ENCODE data around the gene FANCL. TPM values are rescaled to one million over a fixed set of nuclear protein-coding genes. Genes with fewer than 3 reads are reported as not detected.
"Not testable (repeated sequence)": the region's sequence is repeated elsewhere in the genome, so short reads cannot be mapped to it uniquely, and the experiment has no call there.

Gene FANCL
- total and polyA plus RNA-seq, 9 of the 15 experiments (the other 6 are each of a cell fraction or from before 2014, with no cell fraction given): 36.7 to 120 (median 58.5) TPM

GRCh38 chr2:58251331-58252201, 10.4 kb upstream of the FANCL start:
- peak; percentile 19 for FAIRE-seq
- in situ Hi-C loops (cut with MboI); H3K4me2 ChIP-seq (ENCODE audit: insufficient read depth, low read length); H3K27me3 ChIP-seq (ENCODE audit: control insufficient read depth in 2 of 2, insufficient read depth in 2 of 2, low read length in 2 of 2); intact Hi-C loops (cut with micrococcal nuclease); H2AFZ ChIP-seq (ENCODE audit: low read depth, low read length); H4K20me1 ChIP-seq (replicated peaks; ENCODE audit: control insufficient read depth, insufficient read depth, low read length); CTCF ChIA-PET (ENCODE audit: low intra/inter-chr PET ratio); BruUV-seq (replicated peaks); H3K27ac ChIP-seq (ENCODE audit: extremely low read depth, low read depth, low read length); ATAC-seq; H3K9me3 ChIP-seq (replicated peaks; ENCODE audit: control insufficient read depth, insufficient read depth, low read depth, low read length); H3K79me2 ChIP-seq (ENCODE audit: control insufficient read depth, insufficient read depth, low read length); H3K9me1 ChIP-seq (ENCODE audit: control insufficient read depth, insufficient read depth, low read length); POLR2A ChIA-PET; H3K4me1 ChIP-seq (replicated peaks in 1 of 2; ENCODE audit: control insufficient read depth in 2 of 2, insufficient read depth in 2 of 2, low read length in 2 of 2); H3K9ac ChIP-seq (ENCODE audit: insufficient read depth in 1 of 2, low read depth in 2 of 2, low read length in 2 of 2); DNase-seq (ENCODE audit: extremely low read depth in 1 of 4, low spot score in 3 of 4); H3K4me3 ChIP-seq; H3K36me3 ChIP-seq (ENCODE audit: control insufficient read depth, insufficient read depth, low read length): not testable (repeated sequence)
- TF ChIP-seq ZNF316 (IDR thresholded peaks at IDR 0.05): 0 out of 2 replicates have a peak, but pooled peaks have one; percentile 2
- WGBS (ENCODE audit: insufficient coverage, low coverage, missing lambda C conversion rate): 48% methylated on average over 28 of the region's 43 CpGs

GRCh38 chr2:58241546-58241864, 380 bp upstream of the FANCL start:
- H3K27ac ChIP-seq (ENCODE audit: extremely low read depth, low read depth, low read length): peak overlapping the region; percentile 96
- intact Hi-C loops (cut with micrococcal nuclease): no loop called here
- H3K4me2 ChIP-seq (ENCODE audit: insufficient read depth, low read length): peak overlapping the region; percentile 87
- H3K27me3 ChIP-seq (ENCODE audit: control insufficient read depth in 2 of 2, insufficient read depth in 2 of 2, low read length in 2 of 2): no peaks in the 10 kb centered on the region
- FAIRE-seq (no peak), DNase-seq (ENCODE audit: extremely low read depth in 1 of 4, low spot score in 3 of 4) (no peak), ATAC-seq (no peak)
- ChIA-PET POLR2A (interaction anchor here (0.6 to 0.7 kb wide), 3 partner anchors 15 to 479 kb away, joined by 3 to 5 read pairs (median 3); no protein-coding TSS in a partner anchor), CTCF (ENCODE audit: low intra/inter-chr PET ratio) (no interaction called here)
- in situ Hi-C loops (cut with MboI): no loop called here
- H2AFZ ChIP-seq (ENCODE audit: low read depth, low read length): peak overlapping the region; percentile 99
- H3K9me1 ChIP-seq (ENCODE audit: control insufficient read depth, insufficient read depth, low read length): no peaks in the 10 kb centered on the region
- WGBS (ENCODE audit: insufficient coverage, low coverage, missing lambda C conversion rate): 21% methylated on average over 2 of the region's 2 CpGs
- peaks cover 5 to 20% of the 10 kb centered on the region in 2 experiments for H3K4me1 ChIP-seq (replicated peaks in 1 of 2; ENCODE audit: control insufficient read depth in 2 of 2, insufficient read depth in 2 of 2, low read length in 2 of 2)
- TSS peak; percentile 62 for BruUV-seq (replicated peaks)
- peak overlapping the region; percentile 77 for H3K4me3 ChIP-seq
- no peaks in the 10 kb centered on the region for H4K20me1 ChIP-seq (replicated peaks; ENCODE audit: control insufficient read depth, insufficient read depth, low read length)
- H3K36me3 ChIP-seq (ENCODE audit: control insufficient read depth, insufficient read depth, low read length): no peaks in the 10 kb centered on the region
- H3K9me3 ChIP-seq (replicated peaks; ENCODE audit: control insufficient read depth, insufficient read depth, low read depth, low read length): no peaks in the 10 kb centered on the region; the same call in 1 of the 2 replicates
- peaks cover 47% of the 10 kb centered on the region for H3K79me2 ChIP-seq (ENCODE audit: control insufficient read depth, insufficient read depth, low read length)
- peak overlapping the region; percentile 94 to 99 for H3K9ac ChIP-seq (ENCODE audit: insufficient read depth in 1 of 2, low read depth in 2 of 2, low read length in 2 of 2)
- 0 out of 2 replicates have a peak, but pooled peaks have one; percentile 13 for TF ChIP-seq ATF6 (CRISPR knock-in tag; IDR thresholded peaks at IDR 0.05)
- peak; percentile 73 for TF ChIP-seq GABPA (tag; conservative IDR thresholded peaks at IDR 0.05; ENCODE audit: low read depth)
- no peak for TF ChIP-seq PCBP1 (IDR thresholded peaks at IDR 0.05; ENCODE audit: low read depth, low read length, poor library complexity, severe bottlenecking)
- TF ChIP-seq HMGN3 (IDR thresholded peaks at IDR 0.05; ENCODE audit: borderline replicate concordance, extremely low read depth, insufficient read length, low read depth, low read length): peak; percentile 2

Data from K562 (cell line).